Smooth muscle cell of the pulmonary artery (primary cell): ENCODE results near the gene SLC15A5. TPM values are rescaled to one million over a fixed set of nuclear protein-coding genes. Genes with fewer than 3 reads are reported as not detected.

Experiments used
- total RNA-seq: library from RNA; depleted of rRNA; stranded (reverse); fragments of >200 nt; gene quantifications from 2 replicates; pipeline ENCODE4 v1.2.3, GENCODE V29; 2014

The SLC15A5 gene, protein sequence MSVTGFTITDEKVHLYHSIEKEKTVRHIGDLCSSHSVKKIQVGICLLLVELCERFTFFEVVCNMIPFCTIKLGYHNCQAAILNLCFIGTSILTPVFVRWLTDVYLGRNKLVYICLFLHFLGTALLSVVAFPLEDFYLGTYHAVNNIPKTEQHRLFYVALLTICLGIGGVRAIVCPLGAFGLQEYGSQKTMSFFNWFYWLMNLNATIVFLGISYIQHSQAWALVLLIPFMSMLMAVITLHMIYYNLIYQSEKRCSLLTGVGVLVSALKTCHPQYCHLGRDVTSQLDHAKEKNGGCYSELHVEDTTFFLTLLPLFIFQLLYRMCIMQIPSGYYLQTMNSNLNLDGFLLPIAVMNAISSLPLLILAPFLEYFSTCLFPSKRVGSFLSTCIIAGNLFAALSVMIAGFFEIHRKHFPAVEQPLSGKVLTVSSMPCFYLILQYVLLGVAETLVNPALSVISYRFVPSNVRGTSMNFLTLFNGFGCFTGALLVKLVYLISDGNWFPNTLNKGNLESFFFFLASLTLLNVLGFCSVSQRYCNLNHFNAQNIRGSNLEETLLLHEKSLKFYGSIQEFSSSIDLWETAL
- total RNA-seq: not detected in 2 replicates

DNA sequence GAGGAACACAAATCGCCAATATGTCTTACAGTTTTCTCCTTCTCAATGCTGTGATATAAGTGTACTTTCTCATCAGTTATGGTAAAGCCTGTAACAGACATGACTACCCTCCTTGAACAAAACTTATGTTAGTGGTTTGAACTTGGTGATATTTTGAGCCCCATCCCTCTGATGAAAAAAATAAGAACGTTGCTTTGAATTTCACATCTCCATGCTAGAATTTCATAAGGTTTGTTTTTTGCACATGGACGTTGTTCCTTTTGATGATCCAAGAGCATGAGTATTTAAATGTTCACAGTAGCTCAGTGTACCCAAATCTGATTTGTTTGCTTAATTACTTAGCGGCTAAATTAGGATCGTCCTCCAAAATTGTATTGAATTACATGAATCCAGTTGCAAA, at the start of gene SLC15A5:
SLC15A5 (minus strand) TSS at position 101 of the 400 bp plus-strand sequence; CDS start at position 101, 0 bp downstream.

Other genes starting within 250 kb of the SLC15A5 start
- 63.7 and 73.7 TPM in 2 replicates for gene MGST1, start 70.0 kb upstream of the SLC15A5 start, total RNA-seq